Measurements from ENCODE around the gene PLPPR2. TPM values are rescaled to one million over a fixed set of nuclear protein-coding genes. Genes with fewer than 3 reads are reported as not detected.
"Not testable (repeated sequence)": the region's sequence is repeated elsewhere in the genome, so short reads cannot be mapped to it uniquely, and the experiment has no call there.

PLPPR2 gene
- total RNA-seq, 2 donors from 2014 or later: 4.8 to 8.0 TPM

GRCh38 chr19:11377756-11378155, 22.5 kb downstream of the PLPPR2 start:
- no peak for TF ChIP-seq CTCF (IDR thresholded peaks at IDR 0.05)
- intact Hi-C loops (cut with DNase I): no loop called here
- peaks cover 10% of the 10 kb centered on the region for H3K4me1 ChIP-seq

DNA sequence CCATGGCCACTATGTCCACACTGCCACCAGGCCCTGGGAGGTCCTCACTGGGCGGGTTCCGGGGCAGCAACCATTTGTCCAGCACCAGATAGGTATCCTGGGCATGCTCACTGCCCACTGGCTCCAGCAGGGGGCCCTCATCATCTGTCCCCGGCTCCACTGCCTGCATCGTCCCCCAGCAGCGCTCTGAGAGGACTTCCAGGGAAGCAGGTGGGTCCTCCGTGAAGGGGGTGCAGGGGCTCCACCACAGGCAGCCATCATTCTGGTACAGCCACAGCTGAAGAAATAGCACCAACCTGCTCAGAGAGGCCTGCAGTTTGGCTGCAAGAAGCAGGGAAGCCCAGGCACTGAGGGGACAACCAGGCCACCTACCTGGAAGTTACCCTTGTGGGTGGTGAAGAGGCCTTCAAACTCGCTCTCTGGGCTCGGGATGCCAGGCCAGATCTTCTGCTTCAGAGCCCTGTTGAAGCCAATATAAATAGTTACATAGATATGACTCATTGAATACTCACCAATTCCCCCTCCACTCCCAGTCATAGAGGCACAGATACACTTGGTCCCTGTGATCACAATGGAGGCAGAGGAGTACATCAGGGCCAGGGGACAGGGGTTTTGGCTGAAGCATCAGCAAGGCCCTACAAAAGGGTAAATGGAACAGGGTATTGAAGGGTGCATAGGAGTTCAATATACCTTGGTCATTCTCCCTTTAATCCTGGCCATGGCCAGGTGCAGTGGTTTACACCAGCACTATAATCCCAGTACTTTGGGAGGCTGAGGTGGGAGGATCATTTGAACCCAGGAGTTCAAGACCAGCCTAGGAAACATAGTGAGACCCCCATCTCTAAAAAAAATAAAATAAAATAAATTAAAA, 23.3 kb downstream of the PLPPR2 start:
- H3K27ac ChIP-seq: no peak overlapping the region
- no peaks in the 10 kb centered on the region for H3K27me3 ChIP-seq
- H3K9me3 ChIP-seq: no peaks in the 10 kb centered on the region
- peak; percentile 55 for DNase-seq
- H3K4me1 ChIP-seq: peaks cover 15% of the 10 kb centered on the region
- no peak overlapping the region for H3K4me3 ChIP-seq
- H3K36me3 ChIP-seq: no peaks in the 10 kb centered on the region
- intact Hi-C loops (cut with DNase I): no loop called here
- TF ChIP-seq CTCF (IDR thresholded peaks at IDR 0.05): peak; percentile 48
- H3K9ac ChIP-seq (ENCODE audit: low read depth in 2 of 2, low read length in 2 of 2): no peak overlapping the region

More at GRCh38 chr19:11377756-11378155, 22.5 kb downstream of the PLPPR2 start:
- no peak overlapping the region for H3K9ac ChIP-seq (ENCODE audit: low read depth in 2 of 2, low read length in 2 of 2)
- H3K27ac ChIP-seq: peak overlapping the region; percentile 5
- no peaks in the 10 kb centered on the region for H3K36me3 ChIP-seq
- no peak overlapping the region for H3K4me3 ChIP-seq
- H3K27me3 ChIP-seq: no peaks in the 10 kb centered on the region
- H3K9me3 ChIP-seq: no peaks in the 10 kb centered on the region
- no peak for DNase-seq

- H3K27me3 ChIP-seq; H3K9me3 ChIP-seq; H3K27ac ChIP-seq; intact Hi-C loops (cut with DNase I); H3K4me3 ChIP-seq; H3K36me3 ChIP-seq; DNase-seq; H3K9ac ChIP-seq (ENCODE audit: low read depth in 2 of 2, low read length in 2 of 2): not testable (repeated sequence)
- H3K4me1 ChIP-seq: peaks cover 15% of the 10 kb centered on the region
Observed at GRCh38 chr19:11379269-11379845, 24.1 kb downstream of the PLPPR2 start.

- intact Hi-C loops (cut with DNase I): loop anchor here (5.0 kb wide), 2 partner anchors 67 to 88 kb away; no protein-coding TSS in a partner anchor
- H3K36me3 ChIP-seq: no peaks in the 10 kb centered on the region
- H3K9ac ChIP-seq (ENCODE audit: low read depth in 2 of 2, low read length in 2 of 2): peak overlapping the region in 1 of 2 donors; percentile 88
- no peak for TF ChIP-seq CTCF (IDR thresholded peaks at IDR 0.05)
- DNase-seq: no peak
- no peaks in the 10 kb centered on the region for H3K27me3 ChIP-seq
- peak overlapping the region; percentile 82 for H3K27ac ChIP-seq
- H3K9me3 ChIP-seq: no peaks in the 10 kb centered on the region
- H3K4me3 ChIP-seq: no peak overlapping the region
- H3K4me1 ChIP-seq: peaks cover 15% of the 10 kb centered on the region
Observed at GRCh38 chr19:11379857-11380350, 24.7 kb downstream of the PLPPR2 start.

GRCh38 chr19:11380653-11381537, 25.7 kb downstream of the PLPPR2 start:
- Histone ChIP-seq H3K4me3 (peak overlapping the region; percentile 65), H3K27ac (peak overlapping the region; percentile 82), H3K36me3 (no peaks in the 10 kb centered on the region), H3K9me3 (no peaks in the 10 kb centered on the region), H3K9ac (ENCODE audit: low read depth in 2 of 2, low read length in 2 of 2) (peak overlapping the region; percentile 70 to 88), H3K4me1 (peaks cover 11% of the 10 kb centered on the region), H3K27me3 (no peaks in the 10 kb centered on the region)
- peak; percentile 98 for DNase-seq
- TF ChIP-seq CTCF (IDR thresholded peaks at IDR 0.05): peak; percentile 75
- intact Hi-C loops (cut with DNase I): loop anchor here (5.0 kb wide), 2 partner anchors 66 to 89 kb away; no protein-coding TSS in a partner anchor

Data from colonic mucosa (tissue), 4 donors.